HG02763 (cell line): ENCODE data around the gene BLMH.
"Not testable (repeated sequence)": the region's sequence is repeated elsewhere in the genome, so short reads cannot be mapped to it uniquely, and the experiment has no call there.

Experiments used
- ATAC-seq: cut with Tn5 transposase; IDR thresholded peaks from one replicate; pipeline ENCODE4 v1.9.1; 2021; ENCODE audit warnings: mild to moderate bottlenecking, moderate library complexity; ENCODE audit not compliant: unreplicated experiment

BLMH gene

GRCh38 chr17:30208214-30208613 is 83.5 kb downstream of the BLMH start:
- ATAC-seq, result no peak

- no peak for ATAC-seq
These were observed 84.1 kb downstream of the BLMH start for GRCh38 chr17:30207655-30208054.

GRCh38 chr17:30203471-30203981 is 88.2 kb downstream of the BLMH start:
- ATAC-seq, result no peak

GRCh38 chr17:30200656-30201055 is 91.1 kb downstream of the BLMH start:
- ATAC-seq, result not testable (repeated sequence)

- no peak for ATAC-seq
These were observed 91.6 kb downstream of the BLMH start for GRCh38 chr17:30200106-30200505.

GRCh38 chr17:30199600-30199999 is 92.1 kb downstream of the BLMH start:
- no peak for ATAC-seq
